ENCODE measurements around the gene PIK3CA.

PIK3CA gene

DNA sequence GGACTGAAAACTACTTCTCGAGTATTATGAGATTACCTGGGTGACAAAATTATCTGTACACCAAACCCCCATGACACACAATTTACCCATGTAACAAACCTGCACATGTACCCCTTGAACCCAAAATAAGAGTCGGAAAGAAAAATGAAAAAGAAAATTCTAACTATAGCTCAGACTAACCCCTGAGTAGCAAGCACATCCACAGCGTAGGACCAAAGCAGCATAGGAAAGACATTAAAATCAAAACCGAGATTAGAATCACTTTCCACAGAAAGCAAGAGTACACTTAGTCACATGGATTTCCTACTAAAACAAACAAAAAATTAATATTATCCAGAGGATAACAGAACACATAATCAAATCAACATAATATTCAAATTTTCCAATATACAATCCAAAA is 6.3 kb upstream of the PIK3CA start:
- Histone ChIP-seq H3K4me1 (ENCODE audit: control insufficient read depth in 1 of 2, insufficient read depth in 2 of 2, low read length in 2 of 2) (no peaks in the 10 kb centered on the region), H3K4me3 (ENCODE audit: low read depth, low read length) (no peak overlapping the region), H2BK120ac (ENCODE audit: insufficient read depth, low read length, poor library complexity) (no peak overlapping the region), H3K79me2 (ENCODE audit: control insufficient read depth, insufficient read depth, low read length, poor library complexity) (no peaks in the 10 kb centered on the region), H2BK12ac (ENCODE audit: low read length) (no peak overlapping the region), H3K27ac (ENCODE audit: low read depth, low read length) (no peak overlapping the region), H3K18ac (ENCODE audit: low read length) (no peak overlapping the region), H3K79me1 (ENCODE audit: low read length) (no peaks in the 10 kb centered on the region), H2BK5ac (ENCODE audit: low read depth, low read length, poor library complexity) (no peak overlapping the region), H3K23ac (ENCODE audit: low read length) (no peak overlapping the region), H3K27me3 (ENCODE audit: insufficient read depth, low read length) (no peaks in the 10 kb centered on the region), H4K8ac (ENCODE audit: low read depth, low read length) (no peak overlapping the region), H3K4me2 (ENCODE audit: low read length) (no peak overlapping the region), H2AK5ac (ENCODE audit: low read length) (no peak overlapping the region), H3K9ac (ENCODE audit: low read length) (no peak overlapping the region), H4K12ac (ENCODE audit: low read depth, low read length) (no peak overlapping the region), H3K9me3 (ENCODE audit: insufficient read depth, low read depth, low read length) (no peaks in the 10 kb centered on the region), H3K36me3 (ENCODE audit: control insufficient read depth in 1 of 2, insufficient read depth in 2 of 2, low read length in 2 of 2) (no peaks in the 10 kb centered on the region), H3K14ac (ENCODE audit: low read length) (no peak overlapping the region), H4K91ac (ENCODE audit: low read depth, low read length) (no peak overlapping the region), H3K4ac (ENCODE audit: low read depth, low read length) (no peak overlapping the region), H2AFZ (ENCODE audit: insufficient read depth, low read length, poor library complexity) (no peak overlapping the region)
- no CpG with 5 or more reads among the region's 4 CpGs for WGBS (ENCODE audit: extremely low coverage, insufficient coverage, insufficient read length)
- no peak for DNase-seq

DNA sequence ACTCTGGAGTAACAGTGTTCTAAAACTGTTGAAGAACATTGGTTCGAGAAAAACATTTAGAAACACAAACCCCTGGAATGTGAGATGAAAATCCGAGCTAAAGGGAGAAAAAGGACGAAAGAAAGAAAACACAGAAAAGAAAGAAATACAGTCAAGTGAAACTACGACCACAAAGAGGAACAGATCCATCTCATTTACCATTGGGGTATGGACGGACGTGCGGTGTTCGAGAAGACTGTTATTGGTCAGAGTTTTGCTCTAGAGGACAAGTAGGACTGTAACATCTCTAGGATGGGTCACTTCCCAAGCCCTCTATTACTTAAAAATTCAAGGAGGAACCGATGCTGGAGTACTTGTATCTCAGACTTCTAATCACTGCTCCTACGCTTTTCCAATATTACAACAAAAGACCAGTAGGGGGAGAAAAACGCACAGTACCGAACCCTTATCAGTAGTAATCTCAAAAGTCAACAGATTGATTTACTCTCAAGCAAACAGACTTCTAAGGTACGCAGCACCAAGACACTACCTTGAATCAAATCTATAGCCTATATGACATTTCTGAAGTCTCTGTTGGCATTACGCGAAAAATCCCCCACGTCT is 1.1 kb upstream of the PIK3CA start:
- H2BK12ac ChIP-seq (ENCODE audit: low read length), result no peak overlapping the region
- no peaks in the 10 kb centered on the region for H3K9me3 ChIP-seq (ENCODE audit: insufficient read depth, low read depth, low read length)
- H4K8ac ChIP-seq (ENCODE audit: low read depth, low read length), result peak overlapping the region; percentile 34
- H3K27me3 ChIP-seq (ENCODE audit: insufficient read depth, low read length), result no peaks in the 10 kb centered on the region
- no peak overlapping the region for H3K27ac ChIP-seq (ENCODE audit: low read depth, low read length)
- H3K23ac ChIP-seq (ENCODE audit: low read length), result no peak overlapping the region
- peak overlapping the region; percentile 69 for H3K4me2 ChIP-seq (ENCODE audit: low read length)
- no peaks in the 10 kb centered on the region for H3K36me3 ChIP-seq (ENCODE audit: control insufficient read depth in 1 of 2, insufficient read depth in 2 of 2, low read length in 2 of 2)
- H3K9ac ChIP-seq (ENCODE audit: low read length), result no peak overlapping the region
- no peak overlapping the region for H2BK120ac ChIP-seq (ENCODE audit: insufficient read depth, low read length, poor library complexity)
- H3K4me1 ChIP-seq (ENCODE audit: control insufficient read depth in 1 of 2, insufficient read depth in 2 of 2, low read length in 2 of 2), result no peaks in the 10 kb centered on the region
- no peak overlapping the region for H3K18ac ChIP-seq (ENCODE audit: low read length)
- H3K14ac ChIP-seq (ENCODE audit: low read length), result no peak overlapping the region
- H4K91ac ChIP-seq (ENCODE audit: low read depth, low read length), result no peak overlapping the region
- H4K12ac ChIP-seq (ENCODE audit: low read depth, low read length), result no peak overlapping the region
- peaks cover 8% of the 10 kb centered on the region for H3K79me1 ChIP-seq (ENCODE audit: low read length)
- no peak overlapping the region for H3K4me3 ChIP-seq (ENCODE audit: low read depth, low read length)
- no peak overlapping the region for H2BK5ac ChIP-seq (ENCODE audit: low read depth, low read length, poor library complexity)
- H3K4ac ChIP-seq (ENCODE audit: low read depth, low read length), result no peak overlapping the region
- DNase-seq, result peak; percentile 56 to 85
- H3K79me2 ChIP-seq (ENCODE audit: control insufficient read depth, insufficient read depth, low read length, poor library complexity), result peaks cover 8% of the 10 kb centered on the region
- H2AK5ac ChIP-seq (ENCODE audit: low read length), result no peak overlapping the region
- no peak overlapping the region for H2AFZ ChIP-seq (ENCODE audit: insufficient read depth, low read length, poor library complexity)
- WGBS (ENCODE audit: extremely low coverage, insufficient coverage, insufficient read length), result no CpG with 5 or more reads among the region's 16 CpGs

- no peak overlapping the region for H3K27ac ChIP-seq (ENCODE audit: low read depth, low read length)
- H2BK5ac ChIP-seq (ENCODE audit: low read depth, low read length, poor library complexity), result no peak overlapping the region
- DNase-seq, result peak; percentile 59 to 80
- H4K12ac ChIP-seq (ENCODE audit: low read depth, low read length), result no peak overlapping the region
- peaks cover 8% of the 10 kb centered on the region for H3K79me2 ChIP-seq (ENCODE audit: control insufficient read depth, insufficient read depth, low read length, poor library complexity)
- H3K14ac ChIP-seq (ENCODE audit: low read length), result no peak overlapping the region
- peaks cover 8% of the 10 kb centered on the region for H3K79me1 ChIP-seq (ENCODE audit: low read length)
- H4K91ac ChIP-seq (ENCODE audit: low read depth, low read length), result no peak overlapping the region
- no CpG with 5 or more reads among the region's 14 CpGs for WGBS (ENCODE audit: extremely low coverage, insufficient coverage, insufficient read length)
- H2AK5ac ChIP-seq (ENCODE audit: low read length), result no peak overlapping the region
- H3K4me3 ChIP-seq (ENCODE audit: low read depth, low read length), result peak overlapping the region; percentile 71
- peak overlapping the region; percentile 69 for H3K4me2 ChIP-seq (ENCODE audit: low read length)
- H3K36me3 ChIP-seq (ENCODE audit: control insufficient read depth in 1 of 2, insufficient read depth in 2 of 2, low read length in 2 of 2), result no peaks in the 10 kb centered on the region
- no peak overlapping the region for H3K4ac ChIP-seq (ENCODE audit: low read depth, low read length)
- no peak overlapping the region for H3K23ac ChIP-seq (ENCODE audit: low read length)
- H3K18ac ChIP-seq (ENCODE audit: low read length), result no peak overlapping the region
- H3K4me1 ChIP-seq (ENCODE audit: control insufficient read depth in 1 of 2, insufficient read depth in 2 of 2, low read length in 2 of 2), result no peaks in the 10 kb centered on the region
- no peaks in the 10 kb centered on the region for H3K9me3 ChIP-seq (ENCODE audit: insufficient read depth, low read depth, low read length)
- no peaks in the 10 kb centered on the region for H3K27me3 ChIP-seq (ENCODE audit: insufficient read depth, low read length)
- no peak overlapping the region for H2BK120ac ChIP-seq (ENCODE audit: insufficient read depth, low read length, poor library complexity)
- H2AFZ ChIP-seq (ENCODE audit: insufficient read depth, low read length, poor library complexity), result peak overlapping the region; percentile 79
- H4K8ac ChIP-seq (ENCODE audit: low read depth, low read length), result peak overlapping the region; percentile 42
- H3K9ac ChIP-seq (ENCODE audit: low read length), result no peak overlapping the region
- H2BK12ac ChIP-seq (ENCODE audit: low read length), result no peak overlapping the region
Observed at GRCh38 chr3:179147514-179147872, 664 bp upstream of the PIK3CA start.

GRCh38 chr3:179148616-179149405 is 654 bp downstream of the PIK3CA start:
- Histone ChIP-seq H3K18ac (ENCODE audit: low read length) (peak overlapping the region; percentile 93), H3K23ac (ENCODE audit: low read length) (no peak overlapping the region), H3K9ac (ENCODE audit: low read length) (peak overlapping the region; percentile 97), H4K91ac (ENCODE audit: low read depth, low read length) (peak overlapping the region; percentile 91), H2AK5ac (ENCODE audit: low read length) (peak overlapping the region; percentile 70), H4K12ac (ENCODE audit: low read depth, low read length) (peak overlapping the region; percentile 76), H3K27me3 (ENCODE audit: insufficient read depth, low read length) (no peaks in the 10 kb centered on the region), H2BK12ac (ENCODE audit: low read length) (no peak overlapping the region), H2BK5ac (ENCODE audit: low read depth, low read length, poor library complexity) (peak overlapping the region; percentile 86), H3K27ac (ENCODE audit: low read depth, low read length) (peak overlapping the region; percentile 96), H3K4me2 (ENCODE audit: low read length) (peak overlapping the region; percentile 76), H3K9me3 (ENCODE audit: insufficient read depth, low read depth, low read length) (no peaks in the 10 kb centered on the region), H3K36me3 (ENCODE audit: control insufficient read depth in 1 of 2, insufficient read depth in 2 of 2, low read length in 2 of 2) (no peaks in the 10 kb centered on the region), H3K4me1 (ENCODE audit: control insufficient read depth in 1 of 2, insufficient read depth in 2 of 2, low read length in 2 of 2) (no peaks in the 10 kb centered on the region), H2BK120ac (ENCODE audit: insufficient read depth, low read length, poor library complexity) (peak overlapping the region; percentile 76), H3K79me2 (ENCODE audit: control insufficient read depth, insufficient read depth, low read length, poor library complexity) (peaks cover 8% of the 10 kb centered on the region), H3K79me1 (ENCODE audit: low read length) (peaks cover 8% of the 10 kb centered on the region), H3K4me3 (ENCODE audit: low read depth, low read length) (peak overlapping the region; percentile 97), H3K14ac (ENCODE audit: low read length) (peak overlapping the region; percentile 94), H4K8ac (ENCODE audit: low read depth, low read length) (peak overlapping the region; percentile 92), H3K4ac (ENCODE audit: low read depth, low read length) (peak overlapping the region; percentile 88), H2AFZ (ENCODE audit: insufficient read depth, low read length, poor library complexity) (peak overlapping the region; percentile 96)
- DNase-seq, result peak; percentile 51 to 65
- no CpG with 5 or more reads among the region's 70 CpGs for WGBS (ENCODE audit: extremely low coverage, insufficient coverage, insufficient read length)
